Activated CD8-positive, alpha-beta memory T cell treated with anti-CD3 and anti-CD28 coated beads, Interleukin-2, amount 50 U/mL, for 48 hours (primary cell): ENCODE measurements around the gene CELF2.

ENCODE experiments used
- DNase-seq: peaks from one replicate; pipeline ENCODE4 v3.0.0-alpha.2; 2020

CELF2 gene

DNA sequence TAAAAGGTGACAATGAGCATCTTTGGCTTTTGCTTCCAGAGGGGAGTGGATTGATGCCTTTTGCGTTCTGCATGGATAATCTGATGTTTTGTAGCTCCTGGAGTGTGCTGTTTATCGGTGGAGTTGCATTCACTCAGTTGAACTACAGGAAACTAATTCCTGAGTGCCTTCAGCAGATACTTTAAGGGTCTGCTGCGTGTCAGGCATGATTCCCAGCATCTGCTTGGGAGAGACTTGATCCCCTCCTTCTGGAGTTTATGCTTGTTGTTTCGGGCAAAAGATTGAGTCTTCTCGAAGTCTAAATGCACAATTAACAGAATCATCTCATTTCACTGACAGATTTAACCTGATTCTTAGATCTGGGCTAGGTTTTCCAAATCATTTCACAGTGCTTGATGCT lies 46.2 kb downstream of the CELF2 start:
- no peak for DNase-seq

DNA sequence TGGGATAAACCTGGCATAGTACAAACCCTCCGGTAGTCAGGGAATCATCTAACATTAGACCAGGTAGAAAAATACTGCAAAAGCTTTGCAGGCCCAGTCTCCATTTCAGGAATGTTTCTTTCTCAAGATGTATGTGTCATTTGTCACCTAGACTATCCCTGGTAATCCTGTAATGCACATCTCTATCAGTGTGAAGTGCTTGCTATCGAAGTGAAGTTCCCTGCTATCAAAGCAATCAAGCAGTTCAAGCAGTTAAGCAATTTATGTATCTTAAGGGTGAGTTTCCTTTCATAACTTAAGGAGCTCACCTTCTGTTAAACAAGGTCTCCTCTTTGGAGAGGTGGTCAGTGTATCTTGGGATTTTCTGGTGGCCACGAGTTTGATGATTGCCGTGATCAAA lies 47.2 kb downstream of the CELF2 start:
- DNase-seq, result no peak

DNA sequence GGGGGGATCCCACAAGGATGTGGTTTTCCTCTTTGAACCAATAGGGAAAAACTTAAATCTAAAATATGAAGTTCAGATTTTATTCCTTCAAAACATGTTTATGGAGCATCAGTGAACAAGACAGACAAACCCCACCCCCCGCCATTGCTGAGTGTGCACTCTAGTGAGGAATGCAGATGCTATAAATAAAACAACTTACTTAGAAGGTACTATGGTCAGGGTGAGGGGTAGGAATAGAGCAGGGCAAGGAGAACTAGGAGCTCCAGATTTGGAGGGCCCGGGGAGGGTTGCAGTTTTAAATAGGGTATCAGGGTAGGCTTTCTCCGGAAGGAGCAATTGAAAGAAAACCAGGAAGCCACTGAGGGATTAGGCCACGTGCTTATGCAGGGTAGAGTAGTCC lies 47.9 kb downstream of the CELF2 start:
- no peak for DNase-seq

DNA sequence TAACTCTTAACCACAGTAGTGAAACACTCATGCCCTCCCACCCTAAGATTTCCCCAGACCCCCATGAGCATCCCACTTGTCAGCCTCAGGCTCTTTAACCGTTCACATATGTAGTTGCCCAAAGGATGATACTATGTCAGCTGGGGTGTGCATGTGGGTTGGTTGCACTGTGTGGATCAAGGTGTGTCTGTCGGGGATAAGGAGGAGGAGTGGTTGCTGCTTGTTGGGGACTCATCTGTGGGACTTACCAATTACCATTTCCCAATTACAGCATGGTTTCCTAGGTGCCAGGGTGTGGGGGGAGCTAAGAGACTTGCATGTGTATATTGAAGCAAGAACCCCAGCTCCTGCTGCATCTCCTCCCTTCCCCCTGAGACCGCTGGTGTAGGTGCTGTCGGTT lies 48.8 kb downstream of the CELF2 start:
- DNase-seq, result no peak

DNA sequence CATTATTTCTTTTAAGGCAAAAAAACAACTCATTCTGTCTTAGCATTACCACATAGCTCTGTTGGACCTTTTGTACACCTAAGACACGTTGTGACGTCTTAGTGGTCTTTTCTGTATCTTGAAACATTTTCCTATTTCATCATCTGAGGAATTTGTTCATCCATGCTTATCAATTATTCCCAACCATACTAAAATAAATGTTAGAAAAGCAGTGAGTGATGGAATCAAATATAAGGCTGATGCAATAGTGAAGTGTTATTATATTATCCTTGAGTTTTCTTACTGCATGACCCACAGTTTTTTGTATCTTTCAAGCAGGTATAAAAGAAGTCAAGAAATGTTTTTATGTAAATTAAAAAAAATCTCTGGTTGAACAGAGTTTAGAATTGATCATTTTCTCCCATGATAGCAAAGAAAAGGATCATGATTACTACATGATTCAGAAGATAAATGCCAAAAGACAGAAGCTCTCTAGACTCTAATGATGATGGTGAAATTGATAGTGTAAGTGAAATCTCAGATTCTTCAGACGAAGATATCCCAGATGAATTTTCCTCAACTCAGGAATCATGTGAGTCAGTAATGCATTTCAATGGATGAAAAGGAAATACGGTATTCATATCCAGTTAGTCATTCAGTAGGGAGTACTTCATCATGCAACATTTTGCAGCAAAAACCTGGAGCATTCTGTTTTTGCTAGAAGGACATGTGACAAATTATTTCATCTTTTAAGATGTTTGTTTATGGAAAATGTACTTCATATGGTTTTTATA lies 51.4 kb downstream of the CELF2 start:
- DNase-seq, result no peak

DNA sequence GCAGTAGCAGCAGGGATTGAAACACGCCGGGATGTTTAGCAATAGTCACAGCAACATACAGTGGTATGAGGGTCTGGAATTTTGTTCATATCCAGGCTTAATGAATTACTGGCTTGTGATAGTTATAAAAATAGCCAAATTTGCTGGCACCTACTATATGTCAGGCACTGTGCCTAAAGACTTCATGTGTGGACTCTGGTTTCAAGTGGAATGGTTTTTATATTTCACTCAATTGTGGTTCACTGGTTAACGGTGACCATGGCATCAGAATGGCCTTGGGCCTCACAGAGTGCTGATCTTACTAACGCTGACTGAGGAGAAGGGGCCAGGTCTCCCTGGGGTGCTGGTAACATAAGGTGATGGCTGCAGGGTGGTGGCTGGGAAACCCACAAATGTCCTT lies 55.7 kb downstream of the CELF2 start:
- DNase-seq, result no peak

DNA sequence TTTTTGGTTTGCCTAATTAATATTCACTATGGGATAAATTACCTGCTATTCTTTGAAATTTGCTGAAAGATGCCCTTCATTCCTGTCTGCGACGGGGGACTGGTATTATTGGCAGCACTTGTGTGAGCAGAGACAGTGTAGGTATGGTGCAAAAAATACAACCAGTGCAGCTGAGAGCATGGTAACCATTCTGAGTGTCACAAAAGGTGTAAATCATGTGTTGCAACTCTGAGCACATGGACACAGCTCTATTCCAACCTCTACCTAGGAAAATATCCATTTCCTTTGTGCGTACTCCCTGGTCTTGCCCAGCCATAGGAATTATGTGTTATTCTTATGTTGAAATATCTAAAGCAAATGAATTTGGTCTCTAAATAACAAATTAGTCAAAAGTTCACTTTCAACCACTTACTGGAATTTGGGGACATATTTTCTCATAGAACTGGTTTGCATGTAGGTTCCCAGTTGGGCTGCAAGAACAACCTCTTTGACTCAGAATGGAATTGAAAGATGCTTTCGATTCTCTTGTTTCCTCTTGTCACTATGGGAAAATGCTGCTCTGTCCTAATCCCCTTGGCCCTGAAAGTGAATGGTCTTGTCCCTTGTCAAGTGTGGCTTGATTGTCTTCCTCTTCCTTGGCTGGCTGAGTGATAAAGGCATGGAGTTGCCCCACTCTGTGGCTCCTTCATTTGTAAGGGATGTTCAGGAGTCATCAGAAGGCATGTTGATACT lies 57.0 kb downstream of the CELF2 start:
- DNase-seq, result no peak

DNA sequence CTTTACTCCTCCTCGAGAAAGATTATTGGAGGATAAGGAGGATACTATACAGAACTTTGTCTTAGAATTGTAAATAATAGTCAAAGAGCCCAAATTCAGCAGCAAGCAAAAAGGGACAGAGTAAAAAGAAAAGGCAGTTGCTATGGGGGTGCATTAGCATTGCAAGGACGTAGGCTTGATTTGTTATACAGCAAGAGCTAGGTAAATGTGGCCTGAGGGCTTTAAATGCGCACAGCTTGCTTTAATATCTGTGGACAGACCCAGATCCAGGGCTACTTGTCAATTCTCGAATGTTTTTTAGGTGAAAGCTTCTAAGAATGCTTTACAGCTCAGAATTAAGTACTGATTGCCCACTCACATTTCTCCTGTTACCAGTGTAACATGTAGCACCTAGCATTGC lies 58.5 kb downstream of the CELF2 start:
- DNase-seq, result no peak

DNA sequence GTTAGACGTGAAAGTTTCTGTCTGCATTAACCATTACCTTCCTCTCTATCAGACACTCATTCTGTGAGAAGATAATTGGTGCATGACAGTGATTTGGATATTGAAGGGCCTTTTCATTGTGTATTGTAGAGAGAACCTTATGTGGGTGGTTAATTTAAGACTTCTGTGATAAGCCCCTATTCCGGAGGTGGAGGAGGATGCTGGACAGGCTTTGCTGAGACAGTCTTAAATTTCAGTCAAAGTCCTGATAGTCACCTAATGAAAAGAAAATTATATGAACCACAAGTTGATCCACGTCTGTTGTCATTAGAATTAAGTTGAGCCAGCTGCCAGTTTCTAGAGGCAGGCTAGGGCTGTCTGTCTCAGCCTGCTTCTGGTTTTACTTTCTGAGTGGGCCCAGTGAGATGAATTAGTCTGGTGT lies 62.9 kb downstream of the CELF2 start:
- no peak for DNase-seq

DNA sequence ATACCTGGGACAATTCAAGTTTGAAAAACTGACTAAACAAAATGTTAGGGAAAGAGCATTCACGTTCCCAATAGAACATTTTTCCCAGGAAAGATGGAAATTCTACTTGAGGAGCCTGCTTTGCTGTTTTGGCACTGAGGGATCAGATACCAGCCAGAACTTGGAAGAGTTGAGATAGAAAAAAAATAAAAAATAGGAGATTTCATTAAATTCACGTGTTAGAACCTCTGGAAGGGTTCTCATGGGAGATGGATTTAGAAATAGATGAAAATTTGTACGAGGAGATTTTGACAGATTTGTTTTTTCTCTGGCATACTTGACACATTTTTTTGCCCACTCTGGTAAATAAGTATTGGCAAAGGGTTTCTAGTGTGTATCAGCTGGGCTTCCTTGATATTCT lies 63.7 kb downstream of the CELF2 start:
- no peak for DNase-seq

DNA sequence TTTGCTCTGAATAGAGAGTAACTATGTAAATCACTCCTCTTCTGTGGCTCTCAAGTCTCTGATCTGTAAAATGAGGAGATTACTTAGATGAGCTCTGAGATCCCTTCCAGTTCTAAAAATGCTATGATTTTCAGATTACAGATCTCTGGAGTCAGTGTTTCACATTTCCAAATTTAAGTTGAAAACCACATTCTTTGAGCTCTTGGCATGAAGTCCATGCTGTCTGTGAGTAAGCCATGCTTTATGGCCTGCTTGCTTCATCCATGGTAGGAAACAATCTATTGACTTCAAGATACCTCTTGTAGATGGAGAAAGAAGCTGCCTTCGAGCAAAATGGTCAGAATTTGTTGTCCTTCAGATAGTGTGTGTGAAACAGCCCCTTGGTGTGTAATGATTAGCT lies 64.9 kb downstream of the CELF2 start:
- no peak for DNase-seq

DNA sequence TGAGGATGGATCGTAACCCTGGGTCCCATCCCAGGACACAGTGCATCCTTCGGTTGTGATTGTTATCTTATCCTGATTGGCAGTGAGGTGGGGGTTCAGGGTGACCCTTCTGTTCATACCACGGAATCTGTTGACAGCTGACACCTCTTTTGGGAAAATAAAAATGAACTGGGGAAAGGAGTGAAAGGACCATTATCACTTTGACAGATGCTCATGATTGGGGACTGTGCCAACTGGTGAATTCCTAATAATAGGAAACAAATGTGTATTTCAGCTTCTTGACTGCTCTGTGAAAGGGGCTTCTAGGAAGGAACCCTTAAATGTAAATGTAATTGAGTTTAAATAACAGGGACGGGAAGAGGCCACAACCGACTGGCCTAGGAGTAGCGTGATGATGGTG lies 65.4 kb downstream of the CELF2 start:
- no peak for DNase-seq

DNA sequence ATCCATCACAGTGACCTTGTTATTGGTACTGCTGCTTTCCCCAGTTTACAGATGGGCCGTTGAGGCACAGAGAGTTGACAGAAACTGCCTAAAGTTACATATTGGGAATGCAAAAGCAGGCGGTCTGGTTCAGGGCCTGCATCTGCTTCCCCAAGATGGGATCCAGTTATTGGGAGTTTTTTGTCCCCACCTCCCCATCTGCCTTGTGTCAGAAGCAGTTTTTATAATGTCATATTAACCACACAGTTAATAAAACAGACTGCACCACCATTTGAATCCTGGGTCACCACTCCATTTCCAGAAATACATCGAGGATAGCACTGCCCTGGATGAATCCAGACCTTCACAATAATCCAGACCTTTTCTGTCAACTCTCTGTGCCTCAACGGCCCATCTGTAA lies 67.9 kb downstream of the CELF2 start:
- DNase-seq, result no peak

DNA sequence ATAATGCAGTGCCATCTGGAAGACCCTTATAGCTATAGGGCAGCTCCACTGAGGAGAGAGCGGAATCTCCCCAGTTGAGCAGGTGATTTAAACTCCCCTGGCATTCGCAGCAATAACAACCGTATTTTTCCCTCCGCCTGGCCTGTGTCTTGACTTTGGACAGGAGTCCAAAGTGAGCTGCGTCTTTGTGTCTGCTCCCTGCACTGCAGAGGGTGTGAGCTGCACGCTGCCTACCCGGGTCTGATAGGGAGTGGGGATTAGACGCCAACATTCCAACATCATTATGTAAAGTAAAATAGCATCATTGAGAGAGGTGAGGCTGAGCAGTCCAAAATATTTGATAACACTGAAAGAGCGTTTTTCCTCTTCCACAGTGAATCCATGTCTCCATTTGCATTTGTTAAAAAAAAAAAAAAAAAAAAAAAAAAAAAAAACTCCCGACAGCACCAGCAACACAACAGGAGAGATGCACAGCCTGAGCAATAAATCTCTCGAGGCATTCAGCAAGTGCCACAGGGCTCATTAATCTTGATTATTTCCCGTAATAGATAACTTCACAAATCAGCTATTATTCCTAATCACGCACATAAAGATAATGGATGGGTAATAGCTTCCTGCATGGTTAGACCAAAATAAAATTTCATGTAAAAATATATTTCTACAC lies 68.6 kb downstream of the CELF2 start:
- no peak for DNase-seq

DNA sequence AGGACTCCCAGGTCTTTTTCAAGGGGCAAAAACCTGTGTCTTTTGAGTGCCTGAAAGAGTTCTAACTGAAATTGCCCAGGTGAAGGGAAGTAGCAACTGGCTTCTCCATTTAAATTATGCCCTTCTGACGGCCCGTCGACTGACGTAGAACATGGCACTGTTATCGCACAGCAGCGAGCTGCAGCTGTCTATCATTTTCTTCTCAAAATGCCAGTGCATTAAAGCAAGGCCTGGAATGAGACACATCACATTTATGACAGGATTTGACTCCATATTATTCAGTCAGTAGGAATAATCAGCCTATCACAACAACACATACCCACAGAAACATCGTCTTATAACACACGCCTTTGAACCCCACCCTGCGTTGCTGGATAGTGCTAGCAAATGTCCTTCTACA lies 69.7 kb downstream of the CELF2 start:
- no peak for DNase-seq

DNA sequence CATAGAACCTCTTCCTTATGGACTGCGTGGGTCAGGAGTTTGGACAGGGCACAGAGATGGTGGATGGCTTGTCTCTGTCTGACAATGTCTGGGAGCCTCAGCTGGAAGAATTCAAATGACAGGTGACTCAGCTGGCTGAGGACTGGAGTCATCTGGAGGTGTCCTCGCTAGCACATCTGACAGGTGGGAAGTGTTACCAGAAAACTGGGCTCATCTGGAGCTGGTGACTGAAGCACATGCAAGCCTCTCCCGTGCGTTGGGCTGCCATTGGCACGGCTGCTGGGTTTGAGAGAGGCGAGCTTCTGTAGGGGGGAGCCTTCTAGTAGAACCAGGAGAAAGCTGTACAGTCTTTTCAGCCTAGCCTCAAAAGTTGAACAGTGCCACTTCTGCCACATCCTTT lies 71.0 kb downstream of the CELF2 start:
- no peak for DNase-seq

DNA sequence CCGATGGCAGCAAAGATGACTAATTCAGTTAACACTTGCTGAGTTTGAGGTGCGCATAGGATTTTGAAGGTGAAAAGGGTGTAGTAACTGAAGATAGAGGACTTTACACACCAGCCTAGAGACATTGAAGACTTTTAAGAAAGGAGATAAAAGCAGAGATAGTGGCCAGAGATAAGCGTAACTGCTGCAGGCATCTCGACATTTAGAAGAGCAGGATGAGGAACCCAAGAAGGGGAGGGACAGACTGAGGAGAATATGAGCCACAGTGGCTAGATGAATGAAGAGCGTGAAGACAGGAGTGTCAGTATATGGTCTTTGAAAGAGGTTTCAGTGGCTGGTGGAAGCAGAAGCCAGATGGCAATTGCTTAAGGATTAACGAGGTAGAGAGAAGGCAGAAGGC lies 71.6 kb downstream of the CELF2 start:
- DNase-seq, result no peak

DNA sequence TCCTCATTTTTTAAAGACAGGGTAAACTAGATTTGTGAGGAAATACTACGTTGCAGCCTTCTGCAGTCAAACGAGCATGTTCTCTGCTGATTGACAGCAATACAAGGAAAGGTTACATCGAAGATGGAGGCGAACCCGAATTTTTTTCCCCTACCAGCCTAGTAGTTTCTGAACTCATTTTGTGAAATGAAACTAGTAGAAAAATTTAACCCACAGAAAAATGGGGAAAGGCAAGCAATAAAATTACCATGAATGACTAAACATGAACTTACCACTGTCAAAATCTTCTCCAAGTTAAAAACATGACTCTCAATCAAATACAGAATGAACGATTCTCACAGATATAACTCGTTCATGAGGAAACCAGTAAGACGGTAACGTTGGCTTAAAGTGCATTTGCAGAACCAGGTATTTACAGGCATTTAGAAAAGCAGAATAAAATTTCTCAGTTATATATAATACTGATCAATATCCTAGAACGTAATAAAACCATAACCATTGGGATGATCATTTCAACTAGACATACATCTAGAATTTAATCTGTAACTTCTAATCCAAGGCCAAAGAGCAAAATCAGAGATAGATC lies 73.9 kb downstream of the CELF2 start:
- no peak for DNase-seq

DNA sequence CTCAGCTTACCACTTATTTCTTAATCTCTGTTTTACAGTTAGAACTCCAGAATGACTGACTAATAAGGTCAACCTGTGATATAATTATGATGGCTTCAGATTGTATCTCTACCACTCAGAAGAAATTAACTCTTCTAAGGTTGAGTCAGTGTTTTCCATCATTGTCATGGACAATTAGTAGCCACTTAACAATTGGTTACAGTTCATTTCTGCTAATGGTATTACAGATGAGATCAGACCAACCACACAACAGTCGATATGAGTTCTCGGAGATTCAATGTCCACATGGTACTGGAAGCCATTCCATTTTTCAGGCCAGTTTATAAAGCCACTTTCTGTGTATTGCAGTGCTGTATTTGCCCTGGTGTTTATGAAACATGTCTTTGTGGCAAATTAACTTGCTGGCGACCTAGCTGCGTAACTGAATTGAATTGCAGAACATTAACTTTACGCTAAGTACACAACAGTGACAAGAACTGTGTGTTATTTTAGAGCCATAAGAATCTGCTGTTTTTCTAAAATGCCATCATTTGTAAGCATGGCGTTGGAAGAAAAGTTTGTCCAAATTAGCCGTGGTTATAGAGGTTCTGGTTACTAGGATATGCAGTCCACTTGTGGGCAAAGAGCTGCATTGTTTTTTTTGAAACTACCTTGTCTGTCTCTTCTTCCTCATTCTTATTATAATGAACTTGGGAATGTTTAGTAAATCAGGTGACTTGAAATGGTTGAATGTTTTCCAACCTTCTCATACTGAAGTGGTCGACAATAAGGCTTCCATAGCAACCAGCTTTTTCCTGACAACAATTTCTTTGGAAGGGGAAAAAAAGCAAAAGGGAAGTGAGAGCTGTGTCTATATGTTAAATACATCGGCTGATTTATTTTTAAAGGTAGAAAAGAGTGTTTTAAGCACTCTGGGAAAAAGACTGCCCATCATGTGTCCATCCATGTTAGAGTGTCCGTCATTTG lies 76.4 kb downstream of the CELF2 start:
- no peak for DNase-seq

DNA sequence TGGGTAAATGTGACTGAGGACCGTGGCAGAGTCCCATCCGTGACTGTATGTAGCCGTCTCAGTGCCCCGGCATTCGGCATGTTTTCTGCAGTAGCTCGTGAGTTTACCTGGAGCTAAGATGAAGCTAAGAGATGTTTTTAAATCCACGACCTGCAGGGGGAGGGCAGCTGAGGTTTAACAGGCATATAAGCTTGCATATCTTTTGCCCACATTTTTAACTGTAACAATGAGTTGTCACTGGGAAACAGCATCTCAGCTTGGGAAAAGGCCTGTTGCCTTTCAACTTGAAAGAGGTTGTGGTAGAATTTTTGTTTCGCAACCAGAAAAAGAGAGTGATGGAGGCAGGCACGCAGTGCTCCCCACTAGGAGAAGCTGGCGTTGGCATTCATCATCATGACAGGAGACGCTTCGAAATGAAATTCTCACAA lies 77.7 kb downstream of the CELF2 start:
- DNase-seq, result no peak

DNA sequence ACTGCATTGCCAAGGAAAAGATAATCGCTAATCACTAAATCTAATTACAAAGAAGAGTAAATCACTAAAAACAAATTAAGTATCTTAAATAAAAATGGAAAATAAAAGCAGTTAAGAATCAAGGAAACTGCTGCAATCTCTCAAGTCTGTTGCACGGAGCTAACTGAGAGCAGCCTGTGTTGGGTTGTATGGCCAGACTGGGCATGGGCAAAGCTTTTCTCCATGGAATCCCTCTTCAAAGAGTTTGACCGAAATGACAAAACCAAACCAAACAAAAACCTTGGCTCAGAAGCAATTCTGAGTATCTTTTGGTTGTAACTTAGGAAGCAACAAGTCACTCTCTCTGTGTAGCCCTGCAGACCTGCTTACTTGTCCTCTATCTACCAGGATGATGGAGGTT lies 78.8 kb downstream of the CELF2 start:
- DNase-seq, result no peak

DNA sequence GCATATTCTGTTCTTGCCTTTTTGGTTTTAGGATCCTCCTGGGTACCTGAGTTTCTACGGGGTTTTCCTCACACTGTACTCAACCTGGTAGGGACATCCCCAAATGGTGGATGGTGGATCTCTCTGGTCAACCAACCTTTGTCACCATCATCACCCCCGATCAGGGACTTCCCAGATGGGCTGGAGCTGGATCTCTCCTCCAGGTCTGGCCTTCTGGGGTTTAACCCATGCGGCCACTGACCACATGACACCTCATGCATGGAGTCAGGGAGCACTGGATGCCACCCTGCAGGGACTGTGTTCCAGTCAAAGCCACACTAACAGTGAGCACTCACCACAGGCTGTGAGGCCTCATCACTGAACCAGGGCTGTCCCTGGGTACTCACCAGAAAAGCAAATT lies 80.0 kb downstream of the CELF2 start:
- DNase-seq, result no peak

DNA sequence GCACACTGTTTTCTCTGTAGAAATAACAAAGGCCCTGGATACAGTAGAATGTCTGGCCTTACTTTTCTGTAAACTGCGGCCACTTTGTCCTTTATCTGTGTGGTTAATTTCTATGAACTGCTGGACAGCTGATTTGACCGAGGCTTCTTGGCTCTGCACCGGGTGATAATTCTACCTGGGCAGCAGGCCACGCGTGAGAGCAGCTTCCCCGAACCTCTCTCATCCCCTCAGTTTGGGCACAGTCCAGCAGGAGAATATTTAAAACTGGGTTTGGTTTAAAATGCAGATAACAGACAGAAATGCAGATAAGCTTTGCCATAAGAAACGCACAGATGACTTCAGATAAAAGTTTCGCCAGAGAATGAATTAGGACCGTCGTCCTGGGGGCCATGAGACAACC lies 81.0 kb downstream of the CELF2 start:
- no peak for DNase-seq
